GM19438 (cell line): ENCODE measurements around the gene CHID1.

Source experiments
- ATAC-seq: cut with Tn5 transposase; IDR thresholded peaks from one replicate; pipeline ENCODE4 v1.9.1; 2021; ENCODE audit warnings: low read depth; ENCODE audit not compliant: unreplicated experiment

CHID1 gene

DNA sequence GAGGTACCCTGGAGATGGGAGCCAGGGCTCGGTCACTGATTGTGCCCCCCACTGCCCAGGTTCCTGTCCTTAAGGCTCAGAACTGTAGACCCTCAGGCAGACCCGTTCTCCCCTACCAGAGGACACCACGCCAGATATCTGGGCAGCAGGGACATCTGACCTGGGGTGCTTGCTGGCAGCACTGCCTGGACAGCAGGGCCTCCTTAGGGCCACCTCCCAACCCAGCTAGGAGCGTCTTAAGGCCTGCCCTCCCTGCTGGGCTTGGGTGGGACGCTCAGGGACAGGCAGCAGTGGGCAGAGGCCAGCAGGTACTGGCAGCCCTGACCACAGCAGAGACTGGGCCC is 71.4 kb downstream of the CHID1 start:
- no peak for ATAC-seq

DNA sequence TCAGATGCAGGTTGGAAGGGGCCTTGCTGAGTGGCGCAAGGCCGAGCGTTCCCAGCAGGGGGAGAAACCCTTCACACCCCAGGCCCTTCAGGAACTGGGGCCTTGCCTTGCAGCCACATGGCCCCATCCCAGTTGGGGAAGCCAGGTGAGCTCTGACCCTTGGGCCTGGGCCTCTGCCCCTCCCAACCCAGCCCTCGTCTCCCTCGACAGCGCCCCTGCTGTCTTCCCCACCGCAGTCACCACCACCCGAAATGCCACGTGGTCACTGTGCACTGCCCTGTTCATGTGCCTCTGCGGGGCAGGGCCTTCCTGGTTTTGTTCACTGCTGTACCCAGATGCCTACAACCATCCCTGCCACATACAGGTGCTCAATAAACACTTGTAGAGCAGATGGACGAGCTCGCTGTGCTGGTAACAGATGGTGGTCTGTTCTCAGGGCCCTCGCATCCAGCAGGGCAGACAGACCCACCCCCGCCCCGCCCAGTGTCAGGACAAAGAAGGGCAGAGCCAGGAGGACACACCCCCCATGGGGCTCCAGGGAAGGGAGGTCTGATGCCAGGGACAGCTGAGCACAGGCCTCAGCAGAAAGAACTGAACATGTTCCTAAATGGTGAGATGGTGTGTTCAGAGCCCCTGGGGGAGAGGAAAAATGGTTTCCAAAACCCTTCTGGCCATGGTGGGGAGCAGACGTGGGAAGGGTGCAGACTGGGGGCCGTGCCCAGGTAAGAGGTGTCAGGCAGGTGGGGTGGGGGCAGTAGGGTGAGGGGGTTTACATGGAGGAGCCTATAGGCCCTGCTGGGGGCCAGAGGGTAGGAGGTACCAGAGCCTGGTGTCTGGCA is 72.0 kb downstream of the CHID1 start:
- no peak for ATAC-seq

DNA sequence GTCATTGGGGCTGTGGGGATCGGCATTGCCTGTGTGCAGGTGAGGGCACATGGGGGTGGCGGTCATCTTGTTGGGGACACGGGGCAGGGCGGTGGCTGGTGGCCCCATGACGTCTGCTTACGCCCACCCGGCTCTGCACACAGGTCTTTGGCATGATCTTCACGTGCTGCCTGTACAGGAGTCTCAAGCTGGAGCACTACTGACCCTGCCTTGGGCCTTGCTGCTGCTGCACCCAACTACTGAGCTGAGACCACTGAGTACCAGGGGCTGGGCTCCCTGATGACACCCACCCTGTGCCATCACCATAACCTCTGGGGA is 72.7 kb downstream of the CHID1 start:
- ATAC-seq = no peak

DNA sequence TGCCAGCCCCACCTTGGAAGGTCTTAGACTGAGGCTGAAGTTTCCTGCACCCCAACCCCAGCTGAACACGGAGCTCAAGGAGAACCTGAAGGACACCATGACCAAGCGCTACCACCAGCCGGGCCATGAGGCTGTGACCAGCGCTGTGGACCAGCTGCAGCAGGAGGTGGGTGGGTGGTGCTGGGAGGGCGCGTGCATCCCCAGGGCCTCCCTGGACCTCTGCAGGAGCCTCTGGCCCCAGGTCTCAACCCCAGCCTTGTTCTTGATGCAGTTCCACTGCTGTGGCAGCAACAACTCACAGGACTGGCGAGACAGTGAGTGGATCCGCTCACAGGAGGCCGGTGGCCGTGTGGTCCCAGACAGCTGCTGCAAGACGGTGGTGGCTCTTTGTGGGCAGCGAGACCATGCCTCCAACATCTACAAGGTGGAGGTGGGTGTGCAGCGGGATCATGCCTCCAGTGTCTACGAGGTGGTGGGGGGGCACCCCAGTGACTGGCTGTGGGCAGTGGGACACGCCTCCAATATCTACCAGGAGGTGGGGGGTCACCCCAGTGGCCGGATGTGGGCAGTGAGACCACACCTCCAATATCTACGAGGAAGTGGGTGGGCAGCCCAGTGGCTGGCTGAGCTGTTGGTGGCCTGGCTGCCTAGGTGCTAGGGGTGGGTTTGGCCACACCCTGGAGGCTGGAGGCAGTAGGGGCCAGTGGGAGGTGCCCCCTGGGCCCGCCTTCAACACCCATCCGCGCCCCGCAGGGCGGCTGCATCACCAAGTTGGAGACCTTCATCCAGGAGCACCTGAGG is 73.2 kb downstream of the CHID1 start:
- no peak for ATAC-seq

DNA sequence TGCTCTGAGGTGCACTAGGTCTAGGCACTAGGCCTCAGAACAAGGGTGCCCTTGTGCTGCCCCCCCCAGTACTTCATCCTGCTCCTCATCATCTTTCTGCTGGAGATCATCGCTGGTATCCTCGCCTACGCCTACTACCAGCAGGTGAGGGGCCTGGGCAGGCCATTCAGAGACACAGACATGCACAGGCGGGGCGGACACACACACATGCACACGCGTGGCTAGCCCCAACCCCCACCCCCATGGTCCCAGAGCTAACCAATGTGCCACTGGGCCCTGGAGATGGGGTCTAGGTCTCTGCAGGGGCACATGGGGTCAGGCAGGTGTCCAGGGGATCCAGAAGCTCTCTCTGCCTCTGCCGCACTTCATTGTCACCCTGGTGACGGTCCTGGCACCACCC is 73.9 kb downstream of the CHID1 start:
- ATAC-seq = no peak

DNA sequence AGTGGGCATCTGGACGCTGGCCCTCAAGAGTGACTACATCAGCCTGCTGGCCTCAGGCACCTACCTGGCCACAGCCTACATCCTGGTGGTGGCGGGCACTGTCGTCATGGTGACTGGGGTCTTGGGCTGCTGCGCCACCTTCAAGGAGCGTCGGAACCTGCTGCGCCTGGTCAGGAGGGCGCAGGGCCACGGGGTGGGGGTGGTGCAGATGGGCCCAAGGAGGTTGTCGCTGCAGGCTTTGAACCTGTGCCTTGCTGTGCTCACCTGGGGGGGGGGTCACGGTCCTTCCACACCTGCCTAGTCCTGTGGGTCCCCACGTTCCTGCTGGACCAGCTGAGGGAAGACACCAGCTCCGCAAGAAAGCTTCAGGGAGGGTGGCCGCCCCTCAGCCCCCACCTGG is 74.3 kb downstream of the CHID1 start:
- ATAC-seq = no peak

DNA sequence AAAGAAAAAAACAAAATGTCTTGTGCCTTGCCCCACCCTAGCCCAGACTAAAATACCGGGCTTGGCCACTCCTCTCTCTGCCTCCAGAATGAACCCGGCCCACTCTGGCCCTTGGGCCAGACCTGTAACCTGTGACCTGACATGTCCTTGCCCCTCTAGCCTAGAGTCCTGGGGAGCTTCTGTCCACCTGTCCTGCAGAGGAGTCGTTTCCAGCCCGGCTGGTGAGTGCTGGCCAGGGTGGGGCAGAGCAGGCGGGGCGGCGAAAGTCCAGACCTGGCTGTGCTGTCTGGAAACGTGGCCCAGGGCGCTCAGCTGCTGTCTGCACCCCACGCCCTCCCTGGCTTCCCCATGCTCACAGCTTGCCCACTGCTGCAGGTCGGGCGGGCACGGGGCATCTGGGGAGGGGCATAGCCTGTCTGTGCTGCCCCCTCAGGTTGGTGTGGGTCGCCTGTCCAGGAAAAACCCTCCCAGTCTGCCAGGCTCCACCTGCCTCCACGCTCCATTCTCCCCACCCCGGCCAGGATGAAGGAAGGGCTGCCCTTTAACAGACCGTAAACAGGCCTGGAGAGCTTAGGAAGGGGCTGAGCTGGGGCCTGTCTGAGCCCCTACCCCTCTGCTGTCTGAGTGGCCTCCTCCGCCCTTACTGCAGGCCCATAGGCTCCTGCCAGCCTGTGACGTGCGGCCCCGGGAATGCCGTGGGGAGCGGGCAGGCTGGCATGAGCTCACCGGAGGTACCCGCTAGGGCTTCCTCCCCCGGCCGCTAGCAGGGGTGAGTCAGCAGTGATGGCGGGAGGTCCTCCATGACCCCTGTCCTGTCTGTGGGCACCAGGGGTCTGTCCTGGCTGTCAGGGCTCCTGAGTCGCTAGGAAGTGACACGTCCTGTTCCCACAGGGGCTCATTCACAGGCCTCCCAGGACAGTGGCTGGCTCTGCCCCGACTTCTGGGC is 76.0 kb downstream of the CHID1 start:
- ATAC-seq = no peak

DNA sequence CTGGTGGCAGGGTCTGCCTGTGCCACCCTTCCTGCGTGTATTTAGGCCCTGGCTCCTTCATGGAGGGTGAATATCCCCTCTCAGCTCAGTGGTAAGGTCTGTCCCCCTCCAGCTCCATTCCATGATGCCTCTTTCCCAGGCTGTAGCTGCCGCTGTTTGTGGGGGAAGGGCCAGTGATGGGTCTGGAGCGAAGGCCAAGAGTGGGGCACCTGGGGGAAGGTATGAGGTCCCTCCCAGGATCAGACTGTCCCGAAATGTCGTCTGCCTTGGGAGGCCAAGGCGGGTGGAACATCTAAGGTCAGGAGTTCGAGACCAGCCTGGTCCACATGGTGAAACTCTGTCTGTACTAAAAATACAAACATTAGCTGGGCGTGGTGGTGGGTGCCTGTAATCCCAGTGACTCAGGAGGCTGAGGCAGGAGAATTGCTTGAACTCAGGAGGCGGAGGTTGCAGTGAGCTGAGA is 76.7 kb downstream of the CHID1 start:
- no peak for ATAC-seq

DNA sequence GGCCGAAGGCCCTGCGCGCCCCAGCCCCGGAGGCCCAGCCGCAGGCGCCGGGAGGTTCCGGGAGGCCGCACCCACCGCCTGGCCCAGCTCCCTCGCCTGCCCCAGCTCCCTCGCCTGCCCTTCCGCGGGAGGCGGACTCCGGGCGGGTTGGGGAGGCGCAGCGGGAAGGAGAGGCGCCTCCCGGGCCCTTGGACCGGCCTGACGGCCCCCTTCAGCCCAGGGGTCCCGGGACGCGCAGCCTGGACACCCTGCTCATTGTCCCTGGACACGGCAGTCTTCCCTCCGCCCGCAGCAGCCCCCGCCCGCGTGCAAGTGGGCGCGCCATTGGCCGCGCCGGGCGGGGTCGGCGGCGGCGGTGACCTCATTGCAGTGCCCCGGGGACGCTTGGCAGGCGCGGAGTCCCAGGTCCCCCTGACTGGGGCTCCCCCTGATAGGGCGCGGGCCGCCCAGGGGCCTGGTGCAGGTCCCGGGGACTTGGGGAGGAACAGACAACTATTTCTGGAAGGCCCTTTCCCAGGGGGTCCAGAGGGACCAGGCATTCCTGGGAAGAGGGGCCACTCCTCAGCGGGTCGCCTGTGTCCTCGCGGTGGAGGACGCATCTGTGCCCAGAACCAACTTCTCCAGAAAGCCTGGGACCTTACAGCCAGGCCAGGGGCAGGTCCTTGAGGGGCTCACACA is 77.4 kb downstream of the CHID1 start:
- ATAC-seq = peak; percentile 17

DNA sequence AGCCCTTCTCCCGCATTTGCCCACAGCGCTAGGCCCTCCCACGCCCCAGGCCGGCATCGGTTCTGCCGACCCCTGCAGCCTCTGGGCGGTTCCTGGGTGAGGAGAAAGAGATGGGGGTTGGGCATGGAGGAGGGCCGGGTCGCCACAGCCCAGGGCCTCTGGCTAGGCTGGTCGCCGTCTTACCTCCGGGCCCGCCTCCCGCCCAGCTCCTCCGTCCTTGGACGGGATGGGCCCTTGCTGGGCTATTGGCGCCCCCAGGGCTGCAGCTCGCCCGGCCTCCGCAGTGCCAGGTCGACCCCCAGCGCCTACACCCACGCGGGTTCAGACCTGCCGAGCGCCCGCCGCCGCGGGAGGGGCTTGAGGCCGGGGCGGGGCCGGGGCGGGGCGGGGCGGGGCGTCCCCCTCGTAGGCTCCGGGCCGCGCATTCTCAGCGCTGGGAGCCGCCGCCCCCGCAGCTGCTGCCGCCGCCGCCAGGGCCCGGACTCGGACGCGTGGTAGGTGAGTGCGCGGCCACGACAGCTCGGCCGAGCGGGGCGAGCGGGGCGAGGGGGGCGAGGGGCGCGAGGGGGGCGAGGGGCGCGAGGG is 78.0 kb downstream of the CHID1 start, which contains the start of gene CD151:
Gene CD151 (plus strand): TSS at position 424 of the 585 bp plus-strand sequence. CDS start 3,118 bp downstream, outside the sequence.
- ATAC-seq = peak; percentile 37

DNA sequence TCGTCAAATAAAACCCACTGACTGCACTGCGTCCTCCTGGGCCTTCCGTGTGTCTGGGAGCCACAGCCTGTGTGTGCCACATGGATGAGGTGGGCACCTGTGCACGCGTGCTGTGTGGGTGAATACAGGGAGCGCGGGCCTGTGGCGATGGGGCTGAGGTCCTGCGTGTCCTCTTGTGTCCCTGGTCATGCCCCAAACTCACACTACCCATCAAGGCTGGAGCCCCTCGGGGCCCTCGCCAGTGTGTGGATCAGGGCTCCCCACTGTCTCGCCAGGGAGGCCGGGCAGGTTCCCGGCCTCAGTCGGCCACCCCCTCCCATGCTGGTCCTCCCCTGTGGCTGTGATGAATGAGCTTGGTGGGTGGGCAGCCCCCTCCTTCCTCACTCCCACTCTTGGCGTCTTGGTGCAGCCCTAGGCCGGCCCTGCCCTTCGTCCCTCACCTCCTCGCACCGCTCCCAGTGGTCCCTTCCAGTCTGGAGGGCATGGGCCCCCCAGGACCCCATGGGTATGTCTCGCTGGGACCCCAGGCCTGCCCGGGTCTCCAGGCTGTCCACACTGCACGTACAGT is 78.6 kb downstream of the CHID1 start:
- no peak for ATAC-seq

DNA sequence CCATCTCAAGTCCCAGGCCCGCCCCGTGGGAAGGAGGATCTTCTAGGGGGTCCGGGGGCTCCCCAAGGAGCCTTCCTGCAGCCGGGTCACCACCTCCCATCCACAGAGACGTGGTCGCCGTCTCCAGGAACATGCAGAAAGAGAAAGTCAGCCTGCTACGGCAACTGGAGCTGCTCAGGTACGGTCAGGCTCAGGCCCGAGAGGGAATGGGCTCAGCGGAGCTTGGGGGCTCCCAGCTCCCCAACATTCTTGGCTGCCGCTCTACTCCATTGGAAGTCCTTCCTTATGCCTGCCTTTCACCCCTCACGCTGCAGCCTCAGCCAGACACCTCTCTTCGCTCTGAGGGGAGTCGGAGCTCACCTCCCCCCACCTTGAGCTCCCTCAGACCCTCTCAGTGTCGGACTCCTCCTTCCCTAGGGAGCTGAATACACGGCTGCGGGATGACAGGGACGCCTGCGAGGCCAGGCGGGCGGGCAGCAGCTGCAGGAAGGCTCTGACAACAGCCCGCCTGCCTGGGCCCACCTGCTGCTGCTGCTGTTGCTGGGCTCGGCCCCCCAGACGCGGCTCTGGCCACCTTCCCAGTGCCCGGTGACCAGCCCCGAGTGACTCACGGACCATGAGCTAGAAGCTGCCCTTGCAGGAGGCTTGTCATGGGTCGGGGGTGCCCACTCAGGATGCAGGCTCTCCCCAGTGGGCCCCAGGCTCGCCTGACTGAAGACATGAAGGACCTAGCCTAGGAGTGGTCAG is 79.3 kb downstream of the CHID1 start:
- ATAC-seq = no peak

DNA sequence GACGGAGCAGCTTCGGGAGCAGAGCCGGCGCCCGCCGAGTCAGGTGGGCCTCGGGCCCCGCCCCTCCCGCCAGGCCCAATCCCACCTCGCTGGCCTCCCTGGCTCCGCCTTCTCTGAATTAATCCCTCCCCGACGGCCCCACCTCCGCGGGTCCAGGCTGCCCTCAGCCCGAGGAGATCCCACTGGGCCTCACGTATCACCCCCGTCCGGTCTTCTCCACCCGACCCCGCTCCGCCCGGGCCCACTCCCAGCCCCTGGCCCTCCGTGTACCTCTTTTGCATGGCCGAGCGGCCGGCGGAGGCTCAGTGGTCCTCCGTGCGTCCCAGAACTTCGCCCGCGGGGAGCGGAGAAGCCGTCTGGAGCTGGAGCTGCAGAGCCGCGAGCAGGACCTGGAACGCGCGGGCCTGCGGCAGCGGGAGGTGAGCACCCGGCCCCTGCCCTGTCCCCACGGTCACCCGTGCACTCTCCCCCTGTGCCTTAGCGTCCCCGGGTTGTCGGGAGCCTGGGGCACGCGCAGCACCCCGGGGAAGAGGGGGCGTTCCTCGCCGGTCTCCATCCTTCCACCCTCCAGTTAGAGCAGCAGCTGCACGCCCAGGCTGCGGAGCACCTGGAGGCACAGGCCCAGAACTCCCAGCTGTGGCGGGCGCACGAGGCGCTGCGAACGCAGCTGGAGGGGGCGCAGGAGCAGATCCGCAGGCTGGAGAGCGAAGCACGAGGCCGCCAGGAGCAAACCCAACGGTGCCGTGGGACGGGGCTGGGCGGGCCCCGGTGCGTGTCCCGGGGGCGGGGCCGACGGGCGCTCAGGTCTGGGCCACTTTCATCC is 80.1 kb downstream of the CHID1 start:
- peak; percentile 32 for ATAC-seq

DNA sequence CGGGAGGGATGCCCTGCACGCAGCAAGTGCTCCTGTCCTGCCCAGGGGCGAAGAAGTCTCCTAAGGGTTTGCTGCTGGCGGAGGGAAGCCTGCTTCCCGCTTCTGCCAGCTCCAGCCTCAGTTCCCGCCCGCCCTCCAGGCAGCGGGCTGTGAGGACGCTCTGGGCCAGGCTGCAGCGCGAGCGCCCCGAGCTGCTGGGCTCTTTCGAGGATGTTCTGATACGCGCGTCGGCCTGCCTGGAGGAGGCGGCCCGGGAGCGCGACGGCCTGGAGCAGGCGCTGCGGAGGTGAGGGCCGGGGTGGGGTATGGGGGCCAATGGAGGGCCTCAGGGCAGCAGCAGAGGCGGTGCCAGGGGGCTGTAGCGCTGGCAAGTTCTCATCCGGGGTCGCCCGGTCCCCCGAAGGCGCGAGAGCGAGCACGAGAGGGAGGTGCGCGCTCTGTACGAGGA is 80.7 kb downstream of the CHID1 start:
- ATAC-seq = no peak

DNA sequence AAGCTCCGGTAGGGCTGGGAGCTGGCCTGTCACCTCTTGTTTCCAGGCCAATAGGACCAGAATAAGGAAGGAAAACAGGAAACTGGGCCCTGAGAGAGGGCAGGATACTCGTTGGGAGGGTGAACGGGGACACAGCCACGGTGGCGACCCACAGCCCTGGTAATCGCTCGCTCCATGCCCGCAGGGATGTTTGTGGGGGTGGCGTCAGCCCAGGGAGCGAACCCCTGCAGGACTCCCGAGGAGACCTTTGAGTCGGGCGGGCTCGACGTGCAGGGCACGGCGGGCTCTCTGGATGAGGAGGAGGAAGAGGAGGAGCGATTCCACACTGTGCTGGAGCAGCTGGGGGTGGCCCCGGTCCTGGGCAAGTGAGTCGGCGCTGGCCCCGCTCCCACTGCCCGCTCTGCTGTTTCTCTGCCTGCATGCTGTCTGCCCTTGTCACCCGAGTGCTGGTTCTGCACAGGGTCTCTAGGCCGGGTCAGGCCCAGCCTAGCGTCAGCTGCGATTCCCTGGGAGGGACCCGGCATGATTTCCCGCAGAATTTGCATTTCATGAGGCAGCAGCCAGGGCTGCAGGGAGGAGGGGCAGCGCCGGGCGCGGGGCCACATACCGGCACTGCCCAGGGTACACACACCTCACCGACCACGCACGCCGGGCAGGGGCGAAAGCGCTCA is 81.3 kb downstream of the CHID1 start:
- ATAC-seq = no peak

DNA sequence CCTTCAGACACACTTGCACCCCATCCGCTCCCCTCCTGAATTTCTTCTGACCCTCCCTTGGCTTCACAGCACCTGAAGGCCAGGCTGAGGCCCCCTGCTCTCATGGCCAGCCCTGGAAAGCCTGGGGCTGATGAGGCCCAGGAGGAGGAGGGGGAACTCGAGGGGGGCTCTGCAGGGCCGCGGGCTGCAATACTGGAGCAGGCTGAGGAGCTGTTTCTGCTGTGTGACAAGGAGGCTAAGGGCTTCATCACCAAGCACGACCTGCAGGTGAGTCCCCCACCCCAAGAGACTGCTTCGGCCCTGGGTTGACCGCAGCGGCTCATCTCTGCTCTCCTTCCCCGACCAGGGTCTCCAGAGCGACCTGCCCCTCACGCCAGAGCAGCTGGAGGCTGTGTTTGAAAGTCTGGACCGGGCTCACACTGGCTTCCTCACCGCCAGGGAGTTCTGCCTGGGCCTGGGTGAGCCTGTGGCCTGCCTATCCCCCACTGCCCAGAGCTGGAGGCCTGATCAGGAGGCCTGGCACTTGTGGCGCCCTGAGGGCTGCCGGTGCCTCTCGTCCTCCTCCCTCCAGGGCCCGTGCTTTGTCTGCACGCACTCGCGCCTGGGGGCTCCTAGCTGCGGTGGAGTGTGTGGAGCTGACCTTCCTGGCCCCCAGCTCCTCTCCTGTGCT is 82.0 kb downstream of the CHID1 start:
- ATAC-seq = no peak

DNA sequence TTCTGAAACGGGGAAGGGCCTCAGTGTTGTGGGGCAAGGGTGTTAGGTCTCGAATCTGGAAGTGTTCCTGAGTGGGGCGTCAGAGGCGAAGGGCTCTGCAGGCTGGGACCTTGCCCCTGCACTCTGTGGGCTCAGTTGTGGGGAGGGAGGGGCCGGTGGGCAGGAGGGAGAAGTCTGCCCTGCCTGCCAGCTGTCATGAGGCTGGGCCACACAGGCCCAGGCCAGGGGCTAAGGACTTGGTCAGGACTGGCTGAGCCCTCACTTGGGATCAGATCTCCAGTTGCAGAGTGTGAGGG is 82.8 kb downstream of the CHID1 start, which contains the start of gene CRACR2B:
Gene CRACR2B (plus strand): TSS at position 23 of the 296 bp plus-strand sequence. CDS start 689 bp downstream, outside the sequence.
- no peak for ATAC-seq
